ENCODE measurements around the gene SLIT1.
A peak's percentile ranks its signal among the peaks of the same experiment; 100 is the strongest.
"Not testable (repeated sequence)": the region's sequence is repeated elsewhere in the genome, so short reads cannot be mapped to it uniquely, and the experiment has no call there.

SLIT1 gene

DNA sequence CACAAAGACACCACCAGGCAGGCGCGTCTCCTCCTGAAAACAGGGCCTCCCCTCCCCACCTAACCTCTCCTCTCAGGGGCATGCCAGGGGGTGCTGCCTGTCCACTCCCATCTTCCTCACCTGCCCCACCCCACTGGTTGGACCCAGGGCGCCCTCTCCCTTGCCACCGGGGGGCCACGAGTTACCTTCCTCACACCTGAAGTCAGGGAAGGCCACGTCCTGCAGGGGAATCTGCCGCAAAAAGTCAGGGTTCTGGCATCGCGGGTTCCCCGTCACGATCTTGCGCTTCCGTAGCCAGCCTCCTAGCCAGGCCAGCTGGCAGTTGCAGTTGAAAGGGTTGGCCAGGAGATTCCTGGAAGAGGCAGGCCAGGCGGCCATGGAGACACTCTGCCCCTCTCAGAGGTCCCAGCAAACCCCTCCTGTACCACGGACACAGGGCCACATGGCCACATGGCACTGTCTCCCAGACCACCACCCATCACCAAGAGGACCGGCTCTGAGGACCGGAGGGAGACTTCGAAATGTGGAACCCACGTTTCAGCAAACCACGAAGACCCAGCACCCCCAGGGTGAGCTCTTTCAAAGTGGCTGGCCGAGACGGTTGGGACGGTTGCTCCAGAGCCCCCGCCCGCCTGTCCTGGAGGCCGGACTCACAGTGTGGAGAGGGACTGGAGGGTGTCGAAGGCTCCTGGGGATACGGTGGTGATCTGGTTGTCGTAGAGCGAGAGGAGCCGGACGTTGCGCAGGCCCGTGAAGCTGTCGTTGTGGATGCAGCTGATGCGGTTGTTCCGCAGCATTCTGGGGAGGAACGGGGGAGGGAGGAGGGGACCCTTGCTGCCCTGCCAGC is 142.8 kb downstream of the SLIT1 start:
- no peak for DNase-seq (ENCODE audit: low spot score)

DNA sequence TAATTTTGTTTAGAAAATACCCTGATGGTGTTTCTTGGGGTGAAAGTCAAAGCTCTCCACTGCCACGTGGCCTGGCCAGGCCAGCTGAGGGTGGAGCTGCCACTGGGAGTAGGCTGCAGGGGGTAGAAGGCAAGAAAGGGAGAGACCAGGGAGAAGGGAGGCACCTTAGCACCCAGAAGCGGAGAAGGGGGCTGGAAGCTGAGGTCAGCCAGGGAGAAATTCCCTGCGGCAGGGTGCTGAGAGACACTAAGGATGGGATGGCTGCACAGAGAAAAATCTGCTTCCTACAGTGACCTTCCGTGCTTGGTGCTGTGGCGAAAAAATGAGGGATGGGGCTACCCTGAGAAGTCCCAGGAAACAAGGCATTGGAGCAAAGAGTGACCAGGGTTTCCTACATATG is 143.7 kb downstream of the SLIT1 start:
- DNase-seq (ENCODE audit: low spot score), result no peak

DNA sequence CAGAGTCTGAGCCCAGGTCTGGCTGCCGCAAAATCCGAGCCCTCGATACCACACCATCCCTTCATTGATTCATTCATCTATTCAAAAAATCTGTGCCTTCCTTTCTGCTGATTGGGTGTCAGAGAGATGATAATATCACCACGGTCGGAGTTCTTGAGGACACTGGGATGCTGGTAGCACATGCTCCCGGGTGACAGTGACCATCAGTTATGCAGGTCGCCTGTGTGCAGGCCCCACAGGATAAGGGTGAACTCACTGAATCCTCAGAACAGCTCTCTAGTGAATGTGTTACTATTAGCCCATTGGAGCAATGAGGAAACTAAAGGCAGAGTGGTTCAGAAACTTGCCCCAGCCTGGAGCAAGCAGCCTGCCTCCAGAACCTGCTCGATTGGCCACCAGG is 145.1 kb downstream of the SLIT1 start:
- no peak for DNase-seq (ENCODE audit: low spot score)

GRCh38 chr10:97040248-97040584 is 145.5 kb downstream of the SLIT1 start:
- no peak for DNase-seq (ENCODE audit: low spot score)

- DNase-seq (ENCODE audit: low spot score), result peak; percentile 13
Measured at GRCh38 chr10:97039538-97040247, 146.1 kb downstream of the SLIT1 start.

GRCh38 chr10:97038688-97039087 is 147.1 kb downstream of the SLIT1 start:
- no peak for DNase-seq (ENCODE audit: low spot score)

- DNase-seq (ENCODE audit: low spot score), result peak; percentile 61
Measured at GRCh38 chr10:97037365-97038361, 148.1 kb downstream of the SLIT1 start.

DNA sequence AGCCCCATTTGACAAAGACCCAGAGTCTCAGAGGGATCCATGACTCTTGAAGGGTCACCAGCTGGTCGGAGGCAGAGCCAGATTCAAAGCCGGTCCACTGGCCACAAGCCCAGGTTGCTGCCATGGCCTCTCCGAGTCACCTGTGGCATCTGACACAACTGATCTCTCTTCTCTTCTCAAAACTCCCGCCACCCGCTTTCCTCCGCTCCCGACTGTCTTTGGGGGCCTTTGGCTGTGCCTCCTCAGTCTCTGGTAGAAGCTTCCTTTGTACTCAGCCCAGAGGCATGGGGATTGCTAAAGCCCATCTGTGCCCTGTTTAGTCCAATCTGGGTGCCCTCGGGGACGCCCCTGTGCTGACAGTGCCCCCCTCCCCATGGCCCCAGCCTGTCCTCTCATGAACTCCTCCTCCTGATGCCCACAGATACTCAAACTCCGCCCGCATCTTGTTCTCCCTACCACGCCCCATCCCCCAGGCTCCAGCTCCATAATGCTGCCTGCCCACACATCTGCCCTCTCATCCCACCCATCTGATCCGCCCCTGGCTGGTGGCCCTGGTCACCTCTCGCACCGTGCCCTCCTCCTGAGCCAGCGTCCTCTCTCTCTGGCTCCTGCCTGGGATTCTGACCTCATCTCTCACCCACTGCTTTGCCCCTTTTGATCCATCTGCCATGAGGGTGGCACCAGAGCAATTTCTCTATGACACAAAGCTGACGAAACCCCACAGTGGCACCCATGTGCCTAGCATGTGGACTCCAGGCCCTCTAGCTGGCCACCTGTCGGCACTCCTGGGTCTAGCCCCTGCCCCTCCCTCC is 150.6 kb downstream of the SLIT1 start:
- no peak for DNase-seq (ENCODE audit: low spot score)

GRCh38 chr10:97034301-97034700 is 151.5 kb downstream of the SLIT1 start:
- DNase-seq (ENCODE audit: low spot score), result no peak

DNA sequence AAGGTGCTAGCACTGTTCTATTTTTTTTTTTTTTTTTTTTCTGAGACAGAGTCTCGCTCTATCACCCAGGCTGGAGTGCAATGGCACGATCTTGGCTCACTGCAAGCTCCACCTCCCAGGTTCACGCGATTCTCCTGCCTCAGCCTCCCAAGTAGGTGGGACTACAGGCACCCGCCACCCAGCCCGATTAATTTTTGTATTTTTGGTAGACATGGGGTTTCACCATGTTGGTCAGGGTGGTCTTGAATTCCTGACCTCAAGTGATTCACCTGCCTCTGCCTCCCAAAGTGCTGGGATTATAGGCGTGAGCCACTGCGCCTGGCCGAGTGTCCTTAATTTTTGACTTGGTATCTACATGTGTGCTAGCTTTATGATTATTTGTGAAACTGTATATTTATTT is 151.9 kb downstream of the SLIT1 start:
- DNase-seq (ENCODE audit: low spot score), result not testable (repeated sequence)

DNA sequence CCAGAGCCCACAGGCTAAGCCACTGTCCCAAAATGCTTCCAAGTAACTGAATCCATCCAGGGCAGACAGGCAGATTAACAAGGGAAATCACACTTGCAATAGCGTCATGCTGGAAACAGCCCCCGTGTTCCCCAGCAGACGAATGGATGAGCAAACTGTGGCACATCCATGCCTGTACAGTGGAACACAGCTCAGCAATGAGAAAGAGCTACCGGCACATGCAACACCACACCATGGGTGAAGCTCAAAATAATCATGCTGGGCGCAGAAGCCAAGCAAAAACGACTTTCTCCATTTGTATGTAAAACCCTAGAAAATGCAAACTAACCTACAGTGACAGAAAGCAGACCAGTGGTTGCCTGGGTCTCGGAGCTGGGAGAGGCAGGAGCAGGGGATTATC is 153.1 kb downstream of the SLIT1 start:
- DNase-seq (ENCODE audit: low spot score), result no peak

DNA sequence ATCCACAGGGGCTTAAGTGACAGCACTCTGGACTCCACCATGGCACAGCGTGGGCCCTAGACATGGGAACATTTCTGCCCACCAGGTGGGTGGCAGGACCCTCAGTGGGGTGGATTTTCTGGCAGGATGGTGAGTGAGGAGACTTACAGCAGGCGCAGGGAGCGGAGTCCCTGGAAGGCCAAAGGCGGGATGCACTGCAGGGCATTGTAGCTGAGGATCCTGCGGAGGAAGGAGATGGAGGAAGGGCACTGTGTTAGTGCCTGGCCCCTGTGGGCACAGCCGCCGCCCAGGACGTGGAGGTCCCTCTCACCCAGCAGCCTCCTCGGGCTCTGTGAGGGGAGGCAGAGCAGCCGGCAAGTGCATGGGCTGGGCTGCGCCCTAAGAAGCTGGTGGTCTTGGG is 154.3 kb downstream of the SLIT1 start:
- no peak for DNase-seq (ENCODE audit: low spot score)

- no peak for DNase-seq (ENCODE audit: low spot score)
Measured at GRCh38 chr10:97030894-97031293, 154.9 kb downstream of the SLIT1 start.

DNA sequence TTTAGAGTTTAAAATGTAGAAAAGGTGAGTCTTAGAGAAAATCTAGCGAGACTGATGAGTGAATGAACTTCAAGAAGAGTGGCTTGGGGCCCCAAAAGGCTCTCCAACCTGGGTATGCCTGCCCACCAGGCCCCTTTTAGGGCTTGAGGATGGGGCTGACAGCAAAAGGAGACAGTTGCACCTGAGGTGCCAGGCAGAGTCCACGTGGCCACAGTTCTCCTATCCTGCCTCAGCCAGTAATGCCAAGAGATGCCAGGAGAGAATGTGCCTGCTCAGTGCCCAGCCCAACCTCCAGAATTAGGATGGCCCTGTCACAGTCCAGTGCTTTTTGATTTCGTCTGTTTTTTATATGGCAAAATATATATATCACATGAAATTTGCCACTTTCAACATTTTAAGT is 156.5 kb downstream of the SLIT1 start:
- no peak for DNase-seq (ENCODE audit: low spot score)

- DNase-seq (ENCODE audit: low spot score), result no peak
Measured at GRCh38 chr10:97028832-97029178, 157.0 kb downstream of the SLIT1 start.

- DNase-seq (ENCODE audit: low spot score), result no peak
Measured at GRCh38 chr10:97028126-97028831, 157.5 kb downstream of the SLIT1 start.

GRCh38 chr10:97025613-97026242 is 160.0 kb downstream of the SLIT1 start:
- peak; percentile 45 for DNase-seq (ENCODE audit: low spot score)

- no peak for DNase-seq (ENCODE audit: low spot score)
Measured at GRCh38 chr10:97024168-97025073, 161.3 kb downstream of the SLIT1 start.

DNA sequence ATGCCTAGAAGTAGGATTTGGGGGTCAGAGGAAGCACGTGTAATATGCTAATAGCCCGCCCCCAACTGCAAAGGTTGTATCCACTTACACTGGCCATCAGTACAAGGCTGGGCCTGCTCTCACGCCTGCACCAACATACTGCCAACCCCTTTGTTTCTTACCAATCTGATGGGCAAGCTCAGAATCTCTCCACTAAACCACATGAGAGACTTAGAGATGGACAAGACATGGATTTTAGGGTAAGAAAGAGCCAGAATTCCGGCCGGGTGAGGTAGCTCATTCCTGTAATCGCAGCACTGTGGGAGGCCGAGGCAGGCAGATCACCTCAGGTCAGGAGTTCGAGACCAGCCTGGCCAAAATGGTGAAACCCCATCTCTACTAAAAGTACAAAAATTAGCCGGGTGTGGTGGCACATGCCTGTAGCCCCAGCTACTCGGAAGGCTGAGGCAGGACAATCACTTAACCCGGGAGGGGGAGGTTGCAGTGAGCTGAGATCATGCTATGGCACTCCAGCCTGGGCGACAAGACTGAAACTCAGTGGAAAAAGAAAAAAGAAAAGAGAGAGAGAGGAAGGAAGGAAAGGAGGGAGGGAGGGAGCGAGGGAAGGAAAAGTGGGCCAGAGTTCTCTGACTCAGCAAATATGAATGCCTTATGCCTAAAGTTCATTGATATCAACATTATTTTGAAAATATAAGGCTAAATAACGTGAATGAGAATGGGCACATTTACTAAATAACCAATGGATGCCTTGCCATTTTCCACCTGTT is 162.2 kb downstream of the SLIT1 start:
- DNase-seq (ENCODE audit: low spot score), result no peak
